Lung (tissue), 12 donors: Measurements from ENCODE around the gene PLCB4. TPM values are rescaled to one million over a fixed set of nuclear protein-coding genes. Genes with fewer than 3 reads are reported as not detected.
"Not testable (repeated sequence)": the region's sequence is repeated elsewhere in the genome, so short reads cannot be mapped to it uniquely, and the experiment has no call there.

Source experiments
- ATAC-seq: fragments of 200-7000 bp; cut with Tn5 transposase; one replicate; pipeline ENCODE4 v1.9.1; 2020; ENCODE audit warnings: moderate number of reproducible peaks; ENCODE audit not compliant: insufficient read depth, low FRiP score
- DNase-seq, 3 donors: peaks; one replicate each; pipeline ENCODE4 v3.0.0-alpha.2; 2013 to 2017
- H3K27ac ChIP-seq, 2 donors: one replicate each; pipeline ENCODE4 v1.5.1; 2013; ENCODE audit warnings: mild to moderate bottlenecking in 2 of 2, moderate library complexity in 2 of 2, control low read depth in 1 of 2, inconsistent platforms in 1 of 2, low read depth in 1 of 2, low read length in 1 of 2
- H3K27me3 ChIP-seq, 3 donors: one replicate each; pipeline ENCODE4 v1.5.1; 2013; ENCODE audit warnings: low read length in 2 of 3; ENCODE audit not compliant: control insufficient read depth in 3 of 3, insufficient read depth in 3 of 3
- H3K36me3 ChIP-seq, 4 donors: one replicate each; pipeline ENCODE4 v1.5.1; 2013; ENCODE audit warnings: low read length in 4 of 4, mild to moderate bottlenecking in 1 of 4, moderate library complexity in 1 of 4; ENCODE audit not compliant: control insufficient read depth in 4 of 4, insufficient read depth in 4 of 4
- H3K4me1 ChIP-seq, 5 donors: one replicate each; pipeline ENCODE4 v1.5.1; 2013; ENCODE audit warnings: low read length in 5 of 5, mild to moderate bottlenecking in 2 of 5, moderate library complexity in 1 of 5; ENCODE audit not compliant: control insufficient read depth in 5 of 5, insufficient read depth in 5 of 5
- H3K4me3 ChIP-seq: one replicate; pipeline ENCODE4 v1.5.1; 2013; ENCODE audit warnings: mild to moderate bottlenecking, control low read depth, moderate library complexity
- H3K9ac ChIP-seq, 2 donors: one replicate each; pipeline ENCODE4 v1.5.1; 2013; ENCODE audit warnings: low read length in 2 of 2, control low read depth in 1 of 2; ENCODE audit not compliant: insufficient read depth in 1 of 2
- H3K9me3 ChIP-seq, 4 donors: one replicate each; pipeline ENCODE4 v1.5.1; 2013; ENCODE audit warnings: low read length in 3 of 4, mild to moderate bottlenecking in 1 of 4, moderate library complexity in 1 of 4; ENCODE audit not compliant: control insufficient read depth in 4 of 4, insufficient read depth in 3 of 4
- WGBS, 2 donors: extraction: QIAGEN DNeasy Blood & Tissue Kit; methylation state at CpG; one replicate each; pipeline ENCODE4 v1.1.7; 2013; 5-methylcytosine and 5-hydroxymethylcytosine counted together
- polyA plus RNA-seq, 2 donors: library from polyadenylated mRNA; stranded (reverse); fragments of 200-250 nt; gene quantifications; one replicate each; pipeline ENCODE4 v1.2.1, GENCODE V29; 2013
- total RNA-seq, 2 donors: library from RNA; depleted of rRNA in 1 of 2; stranded (reverse); fragments of >200 nt in 1 of 2; gene quantifications; one replicate each; pipeline ENCODE4 v1.2.1, GENCODE V29; 2014 to 2021
- TF ChIP-seq, protein P1 (sequence below): IDR thresholded peaks from 2 replicates; pipeline ENCODE4 v1.5.1; 2012; ENCODE audit warnings: mild to moderate bottlenecking; ENCODE audit errors: control extremely low read depth, extremely low read depth
- donor health status: control.
- donor health status: control.
- donor health status: Bipolar disorder and iron deficiency.
- donor health status: healthy.
- donor health status: DM: yes; HTN: yes; CAD: no.

PLCB4 gene
- total and polyA plus RNA-seq, 4 donors = 2.1 to 18.6 (median 5.6) TPM

DNA sequence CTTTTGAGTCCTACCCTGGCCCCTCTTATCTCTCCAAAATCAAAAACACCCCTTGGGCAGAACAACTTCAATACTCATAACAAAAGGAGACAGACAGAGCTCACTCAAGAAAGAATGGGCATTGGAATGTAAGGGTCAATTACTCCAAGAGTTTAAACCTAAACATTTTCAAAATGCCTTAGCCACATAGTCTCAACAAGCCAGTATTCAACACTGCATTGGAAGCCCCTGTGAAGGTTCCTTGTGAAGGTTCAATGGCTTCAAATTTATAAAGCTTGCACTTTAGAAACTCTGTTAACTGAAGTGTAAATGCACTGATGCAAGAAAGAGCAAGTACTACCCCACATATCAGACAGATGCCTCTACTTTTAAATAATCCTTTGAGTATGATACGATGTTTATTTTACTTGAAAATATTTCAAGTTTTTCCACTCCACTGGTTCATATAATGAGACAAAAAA lies 306.4 kb downstream of the PLCB4 start:
- WGBS, 2 donors = 64 to 77% methylated on average over 1 of the region's 1 CpG
- no peak for ATAC-seq

DNA sequence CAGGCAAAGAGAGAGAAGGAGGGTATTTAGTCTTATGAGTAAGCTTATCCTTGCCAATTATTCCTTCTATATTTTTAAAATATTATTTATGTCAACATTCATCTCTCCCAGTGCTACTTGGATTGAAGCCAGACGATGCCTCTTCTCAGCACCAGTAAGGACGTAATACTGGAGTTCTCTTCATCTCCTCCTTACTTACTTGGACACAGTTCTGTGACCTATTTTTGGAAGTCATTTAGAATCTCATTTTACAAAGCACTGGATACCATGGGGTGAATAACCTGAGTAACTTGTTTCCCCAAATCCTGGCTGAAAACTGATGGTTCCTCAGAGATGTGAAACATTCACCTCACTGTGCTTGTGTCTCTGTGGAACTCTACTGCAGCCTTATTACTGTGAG lies 308.1 kb downstream of the PLCB4 start:
- peaks cover 0 to 10% (median 0%) of the 10 kb centered on the region in 4 donors for H3K36me3 ChIP-seq
- WGBS, 2 donors = 79 to 93% methylated on average over 2 of the region's 2 CpGs
- ATAC-seq (no peak), DNase-seq (no peak)
- H3K27me3 ChIP-seq = no peaks in the 10 kb centered on the region
- no peak overlapping the region for H3K4me3 ChIP-seq
- peaks cover 0 to 13% (median 0%) of the 10 kb centered on the region in 5 donors for H3K4me1 ChIP-seq
- H3K9ac ChIP-seq = no peak overlapping the region
- H3K9me3 ChIP-seq = no peaks in the 10 kb centered on the region
- H3K27ac ChIP-seq = no peak overlapping the region
- TF ChIP-seq, protein P1, sequence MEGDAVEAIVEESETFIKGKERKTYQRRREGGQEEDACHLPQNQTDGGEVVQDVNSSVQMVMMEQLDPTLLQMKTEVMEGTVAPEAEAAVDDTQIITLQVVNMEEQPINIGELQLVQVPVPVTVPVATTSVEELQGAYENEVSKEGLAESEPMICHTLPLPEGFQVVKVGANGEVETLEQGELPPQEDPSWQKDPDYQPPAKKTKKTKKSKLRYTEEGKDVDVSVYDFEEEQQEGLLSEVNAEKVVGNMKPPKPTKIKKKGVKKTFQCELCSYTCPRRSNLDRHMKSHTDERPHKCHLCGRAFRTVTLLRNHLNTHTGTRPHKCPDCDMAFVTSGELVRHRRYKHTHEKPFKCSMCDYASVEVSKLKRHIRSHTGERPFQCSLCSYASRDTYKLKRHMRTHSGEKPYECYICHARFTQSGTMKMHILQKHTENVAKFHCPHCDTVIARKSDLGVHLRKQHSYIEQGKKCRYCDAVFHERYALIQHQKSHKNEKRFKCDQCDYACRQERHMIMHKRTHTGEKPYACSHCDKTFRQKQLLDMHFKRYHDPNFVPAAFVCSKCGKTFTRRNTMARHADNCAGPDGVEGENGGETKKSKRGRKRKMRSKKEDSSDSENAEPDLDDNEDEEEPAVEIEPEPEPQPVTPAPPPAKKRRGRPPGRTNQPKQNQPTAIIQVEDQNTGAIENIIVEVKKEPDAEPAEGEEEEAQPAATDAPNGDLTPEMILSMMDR = no peak

More for the DNA sequence above, 306.4 kb downstream of the PLCB4 start:
- TF ChIP-seq, protein P1 = no peak
- Histone ChIP-seq H3K4me1 (peaks cover 0 to 13% (median 0%) of the 10 kb centered on the region in 5 donors), H3K27ac (no peak overlapping the region), H3K36me3 (peaks cover 0 to 5% (median 0%) of the 10 kb centered on the region in 4 donors), H3K27me3 (no peaks in the 10 kb centered on the region), H3K4me3 (no peak overlapping the region), H3K9me3 (peaks cover 0 to 2% (median 0%) of the 10 kb centered on the region in 4 donors), H3K9ac (no peak overlapping the region)
- no peak for DNase-seq

DNA sequence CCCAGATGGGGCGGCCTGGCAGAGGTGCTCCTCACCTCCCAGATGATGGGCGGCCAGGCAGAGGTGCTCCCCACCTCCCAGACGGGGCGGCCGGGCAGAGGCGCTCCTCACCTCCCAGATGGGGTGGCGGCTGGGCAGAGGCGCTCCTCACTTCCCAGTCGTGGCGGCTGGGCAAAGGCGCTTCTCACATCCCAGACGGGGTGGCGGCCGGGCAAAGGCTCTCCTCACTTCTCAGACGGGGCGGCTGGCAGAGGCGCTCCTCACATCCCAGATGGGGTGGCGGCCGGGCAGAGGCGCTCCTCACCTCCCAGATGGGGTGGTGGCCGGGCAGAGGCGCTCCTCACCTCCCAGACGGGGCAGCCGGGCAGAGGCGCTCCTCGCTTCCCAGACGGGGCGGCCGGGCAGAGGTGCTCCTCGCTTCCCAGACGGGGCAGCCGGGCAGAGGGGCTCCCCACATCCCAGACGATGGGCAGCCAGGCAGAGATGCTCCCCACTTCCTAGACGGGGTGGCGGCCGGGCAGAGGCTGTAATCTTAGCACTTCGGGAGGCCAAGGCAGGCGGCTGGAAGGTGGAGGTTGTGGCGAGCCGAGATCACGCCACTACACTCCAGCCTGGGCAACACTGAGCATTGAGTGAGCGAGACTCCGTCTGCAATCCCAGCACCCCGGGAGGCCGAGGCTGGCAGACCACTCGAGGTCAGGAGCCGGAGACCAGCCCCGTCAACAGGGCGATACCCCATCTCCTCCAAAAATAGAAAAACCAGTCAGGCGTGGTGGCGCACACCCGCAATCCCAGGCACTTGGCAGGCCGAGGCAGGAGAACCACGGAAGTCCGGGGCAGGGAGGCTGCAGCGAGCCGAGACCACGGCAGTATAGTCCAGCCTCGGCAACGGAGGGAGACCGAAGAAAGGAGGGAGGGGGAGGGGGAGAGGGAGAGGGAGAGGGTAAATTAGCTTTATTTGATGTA lies 316.7 kb downstream of the PLCB4 start:
- not testable (repeated sequence) for ATAC-seq, H3K4me3 ChIP-seq, H3K9me3 ChIP-seq, H3K27me3 ChIP-seq, DNase-seq, H3K4me1 ChIP-seq, H3K9ac ChIP-seq, H3K27ac ChIP-seq
- 95 to 96% methylated on average over 59 to 61 of the region's 61 CpGs for WGBS, 2 donors
- H3K36me3 ChIP-seq = peaks cover 0 to 19% (median 0%) of the 10 kb centered on the region in 4 donors

DNA sequence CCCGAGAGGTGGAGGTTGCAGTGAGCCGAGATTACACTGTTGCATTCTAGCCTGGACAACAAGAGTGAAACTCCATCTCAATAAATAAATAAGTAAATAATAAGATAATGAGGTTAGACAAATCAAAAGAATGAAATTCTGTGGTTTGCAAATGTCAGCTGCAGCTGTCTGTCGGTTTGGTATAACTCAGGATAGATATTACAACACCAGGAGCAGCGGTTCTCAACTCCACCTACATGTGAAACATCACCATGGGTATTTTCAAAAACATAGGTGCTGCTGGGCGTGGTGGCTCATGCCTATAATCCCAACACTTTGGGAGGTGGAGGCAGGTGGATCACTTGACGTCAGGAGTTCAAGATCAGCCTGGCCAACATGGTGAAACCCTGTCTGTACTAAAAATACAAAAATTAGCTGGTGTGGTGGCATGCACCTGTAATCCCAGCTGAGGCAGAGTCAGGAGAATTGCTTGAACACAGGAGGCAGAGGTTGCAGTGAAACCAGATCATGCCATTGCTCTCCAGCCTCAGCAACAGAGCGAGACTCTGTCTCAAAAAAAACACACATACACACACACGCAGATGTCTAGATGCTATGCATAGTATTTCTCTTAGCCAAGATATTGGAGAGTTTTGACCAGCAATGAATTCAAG lies 319.4 kb downstream of the PLCB4 start:
- WGBS, 2 donors = 89 to 94% methylated on average over 8 of the region's 8 CpGs
- H3K27me3 ChIP-seq = no peaks in the 10 kb centered on the region

More for the DNA sequence above, 319.4 kb downstream of the PLCB4 start:
- no peak overlapping the region for H3K9ac ChIP-seq
- H3K27ac ChIP-seq = no peak overlapping the region
- H3K4me1 ChIP-seq = peaks cover 0 to 11% (median 0%) of the 10 kb centered on the region in 5 donors
- peaks cover 0 to 14% (median 1%) of the 10 kb centered on the region in 4 donors for H3K36me3 ChIP-seq
- no peak for DNase-seq
- TF ChIP-seq, protein P1 = no peak
- no peak overlapping the region for H3K4me3 ChIP-seq
- H3K9me3 ChIP-seq = no peaks in the 10 kb centered on the region
- no peak for ATAC-seq
